22Rv1 (cell line): ENCODE data around the gene USB1.

ENCODE experiments used
- H3K27ac ChIP-seq: fragments of 450-650 bp; 2 replicates; pipeline ENCODE4 v1.5.1; 2017
- ZFX ChIP-seq: fragments of 450-650 bp; IDR thresholded peaks from 2 replicates; pipeline ENCODE4 v1.6.1; 2017; ENCODE audit warnings: antibody characterized with exemption, borderline replicate concordance
- TF ChIP-seq, protein P1 (sequence below): fragments of 450-650 bp; IDR thresholded peaks from 2 replicates; pipeline ENCODE4 v1.5.1; 2017; ENCODE audit warnings: mild to moderate bottlenecking

USB1 gene

DNA sequence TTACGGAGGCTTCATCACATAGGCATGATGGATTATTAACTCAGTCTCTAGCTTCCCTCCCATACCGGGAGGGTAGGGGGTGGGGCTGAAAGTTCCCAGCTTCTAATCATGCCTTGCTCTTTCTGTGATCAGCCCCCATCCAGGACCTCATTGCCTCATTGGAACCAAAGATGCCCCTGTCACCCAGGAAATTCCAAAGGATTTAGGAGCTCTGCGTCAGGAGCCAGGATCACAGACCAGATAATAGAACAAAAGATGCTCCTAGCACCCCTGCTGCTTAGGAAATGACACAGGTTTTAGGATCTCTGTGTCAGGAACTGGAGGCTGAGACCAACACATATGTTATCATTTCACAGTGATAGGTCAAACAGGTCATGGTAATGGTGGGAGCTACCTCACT, 9.7 kb downstream of the USB1 start:
- no peak overlapping the region for H3K27ac ChIP-seq

DNA sequence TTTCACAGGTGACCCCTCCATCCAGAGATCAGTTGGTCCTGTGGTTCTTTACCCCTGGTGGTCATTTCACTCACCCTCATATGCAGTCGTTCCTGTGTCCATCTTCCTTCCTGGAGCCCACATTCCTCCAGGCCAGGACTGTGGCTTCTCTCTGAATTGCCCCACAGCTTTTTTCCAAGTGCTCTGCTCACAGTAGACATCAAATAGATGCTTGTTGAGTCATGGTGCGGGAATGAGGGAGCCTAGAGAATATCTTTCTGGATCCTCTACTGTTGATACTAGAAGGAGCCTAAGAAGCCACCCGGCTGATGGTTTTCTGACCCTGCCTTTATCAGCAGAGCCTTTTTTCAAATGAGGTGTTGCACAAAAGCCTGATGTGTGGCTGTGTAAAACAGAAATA, 10.4 kb downstream of the USB1 start:
- H3K27ac ChIP-seq, result no peak overlapping the region

More for the DNA sequence above, 9.7 kb downstream of the USB1 start:
- no peak for TF ChIP-seq ZFX
- TF ChIP-seq, protein P1, sequence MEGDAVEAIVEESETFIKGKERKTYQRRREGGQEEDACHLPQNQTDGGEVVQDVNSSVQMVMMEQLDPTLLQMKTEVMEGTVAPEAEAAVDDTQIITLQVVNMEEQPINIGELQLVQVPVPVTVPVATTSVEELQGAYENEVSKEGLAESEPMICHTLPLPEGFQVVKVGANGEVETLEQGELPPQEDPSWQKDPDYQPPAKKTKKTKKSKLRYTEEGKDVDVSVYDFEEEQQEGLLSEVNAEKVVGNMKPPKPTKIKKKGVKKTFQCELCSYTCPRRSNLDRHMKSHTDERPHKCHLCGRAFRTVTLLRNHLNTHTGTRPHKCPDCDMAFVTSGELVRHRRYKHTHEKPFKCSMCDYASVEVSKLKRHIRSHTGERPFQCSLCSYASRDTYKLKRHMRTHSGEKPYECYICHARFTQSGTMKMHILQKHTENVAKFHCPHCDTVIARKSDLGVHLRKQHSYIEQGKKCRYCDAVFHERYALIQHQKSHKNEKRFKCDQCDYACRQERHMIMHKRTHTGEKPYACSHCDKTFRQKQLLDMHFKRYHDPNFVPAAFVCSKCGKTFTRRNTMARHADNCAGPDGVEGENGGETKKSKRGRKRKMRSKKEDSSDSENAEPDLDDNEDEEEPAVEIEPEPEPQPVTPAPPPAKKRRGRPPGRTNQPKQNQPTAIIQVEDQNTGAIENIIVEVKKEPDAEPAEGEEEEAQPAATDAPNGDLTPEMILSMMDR, result no peak

DNA sequence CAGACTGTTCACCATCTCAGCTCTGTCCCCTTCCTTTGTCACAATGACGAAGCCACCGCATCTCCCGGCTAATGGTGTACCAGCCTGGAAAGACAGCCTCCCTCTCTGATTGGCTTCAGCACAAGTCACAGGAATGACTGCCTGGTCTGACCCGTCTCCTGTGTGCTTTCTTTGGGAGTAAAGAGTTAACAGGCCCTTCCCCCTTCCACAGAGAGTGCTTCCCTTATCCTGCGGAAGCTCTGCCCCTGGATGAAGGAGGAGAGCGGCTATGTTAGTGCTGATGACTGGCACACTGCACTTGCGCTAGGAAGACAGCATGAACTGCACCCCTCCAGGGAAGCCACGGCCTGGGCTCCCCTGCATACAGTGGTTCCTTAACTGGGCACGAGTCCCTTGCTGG, 11.3 kb downstream of the USB1 start:
- TF ChIP-seq, protein P1, result no peak
- no peak for TF ChIP-seq ZFX
- H3K27ac ChIP-seq, result no peak overlapping the region

More for the DNA sequence above, 10.4 kb downstream of the USB1 start:
- TF ChIP-seq ZFX, result no peak

DNA sequence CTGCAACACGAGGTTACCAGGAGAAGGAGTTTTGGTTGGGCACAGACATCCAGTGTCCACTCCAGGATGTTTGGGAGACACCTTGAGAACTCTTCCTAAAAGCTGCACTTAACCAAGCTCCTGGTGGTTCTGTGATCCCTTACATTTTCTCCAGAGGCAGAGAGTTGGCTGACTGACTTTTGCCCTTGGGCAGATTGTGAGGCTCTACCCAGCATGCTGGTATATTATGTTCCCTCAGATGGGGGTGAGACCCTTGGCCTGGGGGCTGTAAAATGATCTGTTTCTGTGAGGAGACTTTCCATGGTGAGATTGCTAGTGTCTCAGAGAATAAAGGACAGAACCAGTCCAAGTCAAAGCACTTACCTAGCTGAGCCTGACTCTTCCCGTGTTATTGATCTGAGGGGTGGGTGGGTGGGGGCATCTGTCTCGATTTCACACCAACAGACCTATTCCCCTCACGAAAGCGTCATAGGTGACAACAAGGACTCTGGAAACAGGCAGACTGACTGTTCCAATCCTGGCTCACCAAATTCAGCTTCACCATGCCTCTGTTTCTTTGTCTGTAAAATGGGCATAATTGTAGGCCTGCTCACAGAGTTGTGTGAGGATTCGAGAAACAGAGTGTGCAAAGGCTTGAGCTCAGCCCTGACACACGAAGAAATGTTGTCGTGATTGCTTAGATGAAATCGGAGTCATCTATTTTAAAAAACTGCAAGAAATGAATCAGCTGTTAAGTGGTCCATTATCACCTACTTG, 12.2 kb downstream of the USB1 start:
- no peak for TF ChIP-seq ZFX
- TF ChIP-seq, protein P1, result no peak
- H3K27ac ChIP-seq, result no peak overlapping the region

DNA sequence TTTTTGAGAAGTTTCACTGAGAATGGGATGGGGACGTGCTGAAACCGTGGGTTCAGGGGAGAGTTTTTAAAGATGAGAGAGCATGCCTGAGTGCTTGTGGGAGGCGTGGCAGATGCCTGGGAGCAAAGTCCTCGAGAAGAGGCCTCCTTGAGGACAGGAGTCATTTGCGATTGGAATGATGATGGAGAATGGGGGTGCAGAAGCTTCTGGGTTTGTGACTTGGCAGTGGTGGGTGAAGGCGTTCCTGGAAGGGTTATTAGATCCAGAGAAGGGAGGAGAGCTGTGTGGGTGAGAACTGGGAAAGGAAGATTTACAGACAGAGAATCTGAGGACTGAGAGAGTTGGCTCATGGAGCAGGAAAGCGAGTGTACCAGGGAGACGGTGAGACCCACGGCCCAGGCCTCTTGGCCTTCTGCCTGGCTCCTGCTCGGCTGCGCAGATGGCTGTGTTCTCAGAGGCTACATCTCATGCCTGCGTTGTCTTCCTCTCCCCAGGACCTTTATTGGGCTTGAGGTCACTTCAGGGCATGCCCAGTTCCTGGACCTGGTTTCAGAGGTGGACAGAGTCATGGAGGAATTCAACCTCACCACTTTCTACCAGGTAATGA, 15.7 kb downstream of the USB1 start:
- TF ChIP-seq, protein P1, result no peak
- TF ChIP-seq ZFX, result no peak
- no peak overlapping the region for H3K27ac ChIP-seq

DNA sequence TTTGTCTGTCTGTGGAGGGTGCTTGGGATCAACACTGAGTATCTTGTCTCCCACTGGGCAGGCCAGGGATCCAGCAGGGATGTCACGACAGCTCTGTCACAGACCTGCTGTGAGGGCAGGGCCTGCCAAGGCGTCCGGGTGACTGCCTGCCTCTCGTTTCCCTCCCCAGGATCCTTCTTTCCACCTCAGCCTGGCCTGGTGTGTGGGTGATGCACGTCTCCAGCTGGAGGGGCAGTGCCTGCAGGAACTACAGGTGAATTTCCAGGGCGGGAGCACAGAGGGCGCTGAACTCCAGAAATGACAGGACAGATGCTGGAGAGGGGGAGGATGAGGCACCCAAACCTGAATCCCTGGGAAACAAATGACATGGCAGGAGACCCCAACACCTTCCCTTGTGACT, 17.6 kb downstream of the USB1 start:
- TF ChIP-seq, protein P1, result no peak; the same call in 1 of the 2 replicates
- TF ChIP-seq ZFX, result no peak

DNA sequence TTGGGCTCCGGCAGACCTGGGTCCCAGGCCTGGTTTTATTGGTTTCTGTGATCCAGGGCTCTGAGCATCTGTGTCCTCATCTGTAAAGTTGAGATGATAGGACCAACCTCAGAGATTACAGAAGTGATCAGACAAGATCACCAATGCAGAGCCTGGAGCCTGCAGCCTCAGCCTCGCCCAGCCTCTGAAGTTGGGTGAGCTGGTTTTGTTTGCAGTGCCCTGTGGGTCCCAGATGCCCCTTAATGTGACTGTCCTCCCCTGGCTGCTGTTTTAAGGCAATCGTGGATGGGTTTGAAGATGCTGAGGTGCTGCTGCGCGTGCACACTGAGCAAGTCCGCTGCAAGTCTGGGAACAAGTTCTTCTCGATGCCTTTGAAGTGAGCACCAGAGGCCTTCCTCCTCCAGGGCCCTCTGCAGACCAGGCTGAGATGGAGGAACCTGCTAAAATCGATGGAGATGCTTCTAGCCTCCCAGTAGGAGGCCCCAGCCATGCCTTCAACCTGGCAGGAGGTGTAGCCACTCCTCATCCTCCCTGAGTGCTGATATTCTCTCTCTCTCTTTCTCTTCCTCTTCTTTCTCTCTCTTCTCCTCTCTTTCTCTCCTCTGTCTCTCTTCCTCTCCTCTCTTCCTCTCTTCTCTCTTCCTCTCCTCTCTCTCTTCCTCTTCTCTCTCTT, 18.8 kb downstream of the USB1 start:
- no peak for TF ChIP-seq ZFX
- TF ChIP-seq, protein P1, result no peak
- no peak overlapping the region for H3K27ac ChIP-seq

More for the DNA sequence above, 17.6 kb downstream of the USB1 start:
- H3K27ac ChIP-seq, result no peak overlapping the region
